ENCODE results near the gene ILKAP. TPM values are rescaled to one million over a fixed set of nuclear protein-coding genes. Genes with fewer than 3 reads are reported as not detected.

The ILKAP gene
- total and polyA plus RNA-seq, 12 donors = 12.3 to 131 (median 26.1) TPM

GRCh38 chr2:238238766-238239542 is 35.5 kb upstream of the ILKAP start:
- intact Hi-C loops (cut with DNase I) = no loop called here
- Histone ChIP-seq H3K27ac (peak overlapping the region in 1 of 5 donors; percentile 69), H3K4me1 (replicated peaks in 1 of 2) (peaks cover 13 to 25% of the 10 kb centered on the region in 2 donors), H3K27me3 (no peaks in the 10 kb centered on the region), H3K9me3 (replicated peaks in 1 of 3) (no peaks in the 10 kb centered on the region), H3K36me3 (replicated peaks in 1 of 2) (no peaks in the 10 kb centered on the region), H3K4me3 (peak overlapping the region in 1 of 4 donors; percentile 81)
- WGBS, 4 donors = 20 to 34% (median 26%) methylated on average over 38 to 72 of the region's 75 CpGs; no CpG with 5 or more reads in 1 of the 4 donors
- peak in 4 of 7 donors; percentile 33 to 42 (median 38) for DNase-seq
- TF ChIP-seq POLR2A (IDR thresholded peaks at IDR 0.05) = no peak
- no peak for TF ChIP-seq CTCF (IDR thresholded peaks at IDR 0.05)

- H3K36me3 ChIP-seq (replicated peaks in 1 of 2) = no peaks in the 10 kb centered on the region
- intact Hi-C loops (cut with DNase I) = no loop called here
- TF ChIP-seq CTCF (IDR thresholded peaks at IDR 0.05) = no peak
- DNase-seq = no peak
- no peak overlapping the region for H3K27ac ChIP-seq
- WGBS, 4 donors = 86 to 97% (median 92%) methylated on average over 5 of the region's 5 CpGs
- peaks cover 13 to 22% of the 10 kb centered on the region in 2 donors for H3K4me1 ChIP-seq (replicated peaks in 1 of 2)
- no peak overlapping the region for H3K4me3 ChIP-seq
- H3K9me3 ChIP-seq (replicated peaks in 1 of 3) = no peaks in the 10 kb centered on the region
- H3K27me3 ChIP-seq = no peaks in the 10 kb centered on the region
Measured at GRCh38 chr2:238238311-238238765, 34.8 kb upstream of the ILKAP start.

- Histone ChIP-seq H3K27ac (no peak overlapping the region), H3K36me3 (replicated peaks in 1 of 2) (no peaks in the 10 kb centered on the region), H3K4me1 (replicated peaks in 1 of 2) (peaks cover 5 to 15% of the 10 kb centered on the region in 2 donors), H3K4me3 (no peak overlapping the region), H3K9me3 (replicated peaks in 1 of 3) (no peaks in the 10 kb centered on the region), H3K27me3 (no peaks in the 10 kb centered on the region)
- TF ChIP-seq CTCF (IDR thresholded peaks at IDR 0.05) (no peak), POLR2A (IDR thresholded peaks at IDR 0.05) (no peak)
- DNase-seq = no peak
- intact Hi-C loops (cut with DNase I) = no loop called here
- 75 to 94% (median 90%) methylated on average over 7 to 11 of the region's 11 CpGs for WGBS, 4 donors
Measured at GRCh38 chr2:238237431-238238135, 34.1 kb upstream of the ILKAP start.

- intact Hi-C loops (cut with DNase I) = no loop called here
- H3K36me3 ChIP-seq (replicated peaks in 1 of 2) = no peaks in the 10 kb centered on the region
- TF ChIP-seq CTCF (IDR thresholded peaks at IDR 0.05) = no peak
- TF ChIP-seq POLR2A (IDR thresholded peaks at IDR 0.05) = no peak
- no peaks in the 10 kb centered on the region for H3K9me3 ChIP-seq (replicated peaks in 1 of 3)
- no peak overlapping the region for H3K27ac ChIP-seq
- 78 to 97% (median 92%) methylated on average over 4 of the region's 4 CpGs for WGBS, 4 donors
- peaks cover 0 to 8% of the 10 kb centered on the region in 2 donors for H3K4me1 ChIP-seq (replicated peaks in 1 of 2)
- DNase-seq = no peak
- H3K4me3 ChIP-seq = no peak overlapping the region
- H3K27me3 ChIP-seq = no peaks in the 10 kb centered on the region
Measured at GRCh38 chr2:238236571-238236970, 33.1 kb upstream of the ILKAP start.
